ENCODE results near the gene SERAC1. TPM values are rescaled to one million over a fixed set of nuclear protein-coding genes. Genes with fewer than 3 reads are reported as not detected.
"Not testable (repeated sequence)": the region's sequence is repeated elsewhere in the genome, so short reads cannot be mapped to it uniquely, and the experiment has no call there.

SERAC1 gene
- polyA plus RNA-seq (ENCODE audit: insufficient read length in 12 of 12): 1 to 10 TPM in 11 of 12 donors, not detected in 1; 5.6 to 9.5 (median 6.7) TPM
- long read RNA-seq, donor 1: 0 reads
- long read RNA-seq, donor 2: 0 reads
- long read RNA-seq, donor 3, partial matches to known transcripts: 0 of 1 reads
- long read RNA-seq, donor 3, other reads (novel, unspliced or antisense): 0 of 1 reads
- long read RNA-seq, donor 4, partial matches to known transcripts: 26 of 62 reads
- long read RNA-seq, donor 4, other reads (novel, unspliced or antisense): 36 of 62 reads
- long read RNA-seq, donor 5, partial matches to known transcripts: 0 of 2 reads
- long read RNA-seq, donor 5, other reads (novel, unspliced or antisense): 0 of 2 reads
- long read RNA-seq, donor 6, partial matches to known transcripts: 0 of 1 reads
- long read RNA-seq, donor 6, other reads (novel, unspliced or antisense): 0 of 1 reads
- long read RNA-seq, donor 7: 0 reads
- long read RNA-seq, donor 8, partial matches to known transcripts: 0 of 2 reads
- long read RNA-seq, donor 8, other reads (novel, unspliced or antisense): 0 of 2 reads
- long read RNA-seq, donor 9, partial matches to known transcripts: 0 of 1 reads
- long read RNA-seq, donor 9, other reads (novel, unspliced or antisense): 0 of 1 reads
- long read RNA-seq, donor 10, partial matches to known transcripts: 0 of 1 reads
- long read RNA-seq, donor 10, other reads (novel, unspliced or antisense): 0 of 1 reads
- long read RNA-seq, donor 11: 0 reads

- DNase-seq: no peak
Observed at GRCh38 chr6:158168040-158168289, at the start of gene SERAC1. SERAC1 (minus strand) TSS chr6:158168262; CDS start chr6:158158363, 9,899 bp downstream.

- peak; percentile 61 for DNase-seq
Observed at GRCh38 chr6:158213925-158214674, 46.0 kb upstream of the SERAC1 start.

GRCh38 chr6:158211273-158212055, 43.4 kb upstream of the SERAC1 start:
- no peak for DNase-seq

DNA sequence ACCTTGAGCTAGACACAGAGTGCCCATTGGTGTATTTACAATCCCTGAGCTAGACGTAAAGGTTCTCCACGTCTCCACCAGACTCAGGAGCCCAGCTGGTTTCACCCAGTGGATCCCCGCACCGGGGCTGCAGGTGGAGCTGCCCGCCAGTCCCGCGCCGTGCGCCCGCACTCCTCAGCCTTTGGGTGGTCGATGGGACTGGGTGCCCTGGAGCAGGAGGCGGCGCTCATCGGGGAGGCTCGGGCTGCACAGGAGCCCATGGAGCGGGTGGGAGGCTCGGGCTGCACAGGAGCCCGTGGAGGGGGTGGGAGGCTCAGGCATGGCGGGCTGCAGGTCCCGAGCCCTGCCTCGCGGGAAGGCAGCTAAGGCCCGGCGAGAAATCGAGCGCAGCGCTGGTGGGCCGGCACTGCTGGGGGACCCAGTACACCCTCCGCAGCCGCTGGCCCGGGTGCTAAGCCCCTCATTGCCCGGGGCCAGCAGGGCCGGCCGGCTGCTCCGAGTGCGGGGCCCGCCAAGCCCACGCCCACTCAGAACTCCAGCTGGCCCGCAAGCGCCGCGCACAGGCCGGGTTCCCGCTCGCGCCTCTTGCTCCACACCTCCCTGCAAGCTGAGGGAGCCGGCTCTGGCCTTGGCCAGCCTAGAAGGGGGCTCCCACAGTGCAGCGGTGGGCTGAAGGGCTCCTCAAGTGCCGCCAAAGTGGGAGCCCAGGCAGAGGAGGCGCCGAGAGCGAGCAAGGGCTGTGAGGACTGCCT, 41.7 kb upstream of the SERAC1 start:
- not testable (repeated sequence) for DNase-seq

GRCh38 chr6:158208226-158209030, 40.4 kb upstream of the SERAC1 start:
- DNase-seq: not testable (repeated sequence)

GRCh38 chr6:158207422-158207788, 39.3 kb upstream of the SERAC1 start:
- DNase-seq: no peak

- no peak for DNase-seq
Observed at GRCh38 chr6:158206740-158207421, 38.8 kb upstream of the SERAC1 start.

DNA sequence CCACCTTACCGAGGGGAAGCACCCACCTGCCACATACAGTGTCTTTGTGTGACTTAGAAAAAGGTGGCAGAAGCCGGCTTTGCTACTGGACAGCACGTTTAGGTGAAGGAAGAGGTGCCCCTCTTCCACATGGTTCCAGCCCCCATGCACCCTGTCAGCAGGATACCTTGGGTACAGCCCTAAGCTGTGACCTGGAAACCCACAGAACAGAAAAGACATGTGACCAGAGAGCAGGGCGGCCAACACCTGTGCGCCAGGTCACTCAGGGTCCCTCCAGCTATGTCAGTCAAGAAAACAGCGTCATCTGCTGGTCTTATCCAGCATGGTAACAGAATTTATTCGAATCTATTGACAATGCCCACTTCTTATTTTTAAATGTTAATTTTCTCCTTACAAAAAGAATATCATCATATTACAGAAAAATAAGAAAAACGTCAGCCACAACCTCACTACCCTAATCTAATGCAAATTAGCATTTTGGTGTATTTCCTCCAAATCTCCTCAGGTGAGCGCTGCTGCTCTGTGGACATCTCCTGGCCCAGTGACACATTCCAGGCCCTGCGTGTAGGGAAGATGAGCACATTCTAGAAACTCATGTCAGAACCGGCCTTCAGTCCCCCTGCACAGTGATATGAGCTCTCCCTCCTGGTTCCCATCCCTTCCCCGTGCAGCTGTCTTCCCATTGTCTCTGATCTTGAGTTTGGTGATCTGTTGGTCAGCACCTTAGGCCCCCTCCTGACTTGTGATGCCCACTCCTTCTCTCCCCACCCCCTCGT, 37.3 kb upstream of the SERAC1 start:
- no peak for DNase-seq

GRCh38 chr6:158198461-158198860, 30.4 kb upstream of the SERAC1 start:
- DNase-seq: no peak

- no peak for DNase-seq
Observed at GRCh38 chr6:158194487-158195280, 26.6 kb upstream of the SERAC1 start.

- no peak for DNase-seq
Observed at GRCh38 chr6:158191761-158192160, 23.7 kb upstream of the SERAC1 start.

DNA sequence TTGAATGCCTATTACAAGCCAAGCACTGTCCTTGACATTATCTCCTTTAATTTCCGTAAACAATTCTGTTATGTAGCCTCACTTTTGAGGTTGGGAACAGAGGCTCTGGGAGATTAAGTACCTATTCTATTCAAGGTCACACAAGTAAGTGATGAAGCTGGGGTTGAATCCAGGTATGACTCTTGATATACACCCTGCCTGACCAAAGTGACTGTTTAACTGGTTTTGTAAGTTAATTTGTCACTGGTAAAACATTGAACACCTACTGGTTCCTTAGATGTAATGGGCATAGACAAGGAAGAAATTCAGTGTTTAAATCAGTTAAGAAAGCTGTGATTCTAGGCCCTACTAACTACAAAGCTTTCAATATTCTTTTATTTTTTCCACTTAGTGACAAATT, 23.0 kb upstream of the SERAC1 start:
- DNase-seq: no peak

- no peak for DNase-seq
Observed at GRCh38 chr6:158188591-158188990, 20.5 kb upstream of the SERAC1 start.

- no peak for DNase-seq
Observed at GRCh38 chr6:158185729-158186456, 17.8 kb upstream of the SERAC1 start.

DNA sequence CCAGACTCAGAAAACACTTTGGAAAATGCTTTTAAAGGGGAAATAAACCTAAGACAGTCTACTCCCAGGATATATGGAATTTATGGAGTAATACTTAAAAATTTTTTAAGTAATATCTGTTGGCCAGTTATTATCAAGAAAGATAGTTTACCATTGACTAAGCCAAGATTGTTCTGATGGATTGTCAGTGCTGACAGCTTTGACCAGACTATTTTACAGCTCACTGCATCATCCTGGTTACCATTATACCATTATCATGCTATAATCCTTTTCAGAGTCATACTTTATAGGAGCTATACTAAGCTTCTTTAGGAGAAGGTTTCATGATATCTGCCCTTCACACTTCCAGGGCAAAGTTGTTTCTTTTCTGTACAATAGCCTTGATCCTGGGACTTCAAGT, 16.5 kb upstream of the SERAC1 start:
- no peak for DNase-seq

DNA sequence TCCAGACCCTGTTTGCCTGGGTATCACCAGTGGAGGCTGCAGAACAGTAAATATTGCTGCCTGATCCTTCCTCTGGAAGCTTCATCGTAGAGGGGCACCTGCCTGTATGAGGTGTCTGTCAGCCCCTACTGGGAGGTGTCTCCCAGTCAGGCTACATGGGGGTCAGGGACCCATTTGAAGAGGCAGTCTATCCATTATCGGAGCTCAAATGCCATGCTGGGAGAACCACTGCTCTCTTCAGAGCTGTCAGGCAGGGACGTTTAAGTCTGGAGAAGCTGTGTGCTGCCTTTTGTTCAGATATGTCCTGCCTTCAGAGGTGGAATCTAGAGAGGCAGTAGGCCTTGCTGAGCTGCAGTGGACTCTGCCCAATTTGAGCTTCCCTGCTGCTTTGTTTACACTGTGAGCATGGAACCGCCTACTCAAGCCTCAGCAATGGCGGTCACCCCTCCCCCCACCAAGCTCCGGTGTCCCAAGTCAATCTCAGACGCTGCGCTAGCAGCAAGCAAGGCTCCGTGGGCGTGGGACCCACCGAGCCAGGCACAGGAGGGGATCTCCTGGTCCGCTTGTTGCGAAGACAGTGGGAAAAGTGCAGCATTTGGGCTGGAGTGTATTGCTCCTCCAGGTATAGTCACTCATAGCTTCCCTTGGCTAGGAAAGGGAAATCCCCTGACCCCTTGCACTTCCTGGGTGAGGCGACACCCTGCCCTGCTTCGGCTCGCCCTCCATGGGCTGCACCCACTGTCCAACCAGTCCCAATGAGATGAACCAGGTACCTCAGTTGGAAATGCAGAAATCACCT, 15.3 kb upstream of the SERAC1 start:
- DNase-seq: not testable (repeated sequence)
